Smooth muscle cell (in vitro differentiated cells): Measurements from ENCODE around the gene NRXN3. TPM values are rescaled to one million over a fixed set of nuclear protein-coding genes. Genes with fewer than 3 reads are reported as not detected.

Source experiments
- DNase-seq: peaks from one replicate; lab custom pipeline; 2025; ENCODE audit not compliant: unreplicated experiment; lab: John Stamatoyannopoulos, UW
- H2AFZ ChIP-seq: fragments of 200-600 bp; sonication (generic); 2 replicates; pipeline ENCODE4 v1.6.0; 2016; ENCODE audit warnings: antibody characterized with exemption, low read depth, mild to moderate bottlenecking
- H3F3A ChIP-seq: fragments of 200-600 bp; sonication (generic); 2 replicates; pipeline ENCODE4 v1.6.0; 2017; ENCODE audit warnings: antibody characterized with exemption, low read depth
- H3K27ac ChIP-seq: fragments of 200-600 bp; sonication (generic); 2 replicates; pipeline ENCODE4 v1.5.1; 2016; ENCODE audit warnings: low read depth, mild to moderate bottlenecking
- H3K27me3 ChIP-seq: fragments of 200-600 bp; sonication (generic); 2 replicates; pipeline ENCODE4 v1.6.1; 2016; ENCODE audit warnings: low read depth, mild to moderate bottlenecking
- H3K36me3 ChIP-seq: fragments of 200-600 bp; sonication (generic); 2 replicates; pipeline ENCODE4 v1.5.1; 2016; ENCODE audit warnings: low read depth
- H3K4me1 ChIP-seq: fragments of 200-600 bp; sonication (generic); 2 replicates; pipeline ENCODE4 v1.5.1; 2016; ENCODE audit warnings: low read depth
- H3K4me2 ChIP-seq: fragments of 200-600 bp; sonication (generic); 2 replicates; pipeline ENCODE4 v1.6.0; 2016; ENCODE audit warnings: mild to moderate bottlenecking
- H3K4me3 ChIP-seq: fragments of 200-600 bp; sonication (generic); 2 replicates; pipeline ENCODE4 v1.5.1; 2016; ENCODE audit warnings: mild to moderate bottlenecking
- H3K79me2 ChIP-seq: fragments of 200-600 bp; sonication (generic); 2 replicates; pipeline ENCODE4 v1.6.0; 2016; ENCODE audit warnings: low read depth, mild to moderate bottlenecking
- H3K9ac ChIP-seq: fragments of 200-600 bp; sonication (generic); 2 replicates; pipeline ENCODE4 v1.6.0; 2016; ENCODE audit warnings: low read depth
- H3K9me3 ChIP-seq: fragments of 200-600 bp; sonication (generic); replicated peaks from 2 replicates; pipeline ENCODE4 v1.5.1; 2016; ENCODE audit warnings: low read depth
- H4K20me1 ChIP-seq: fragments of 200-600 bp; sonication (generic); 2 replicates; pipeline ENCODE4 v1.6.0; 2016; ENCODE audit warnings: low read depth
- WGBS: methylation state at CpG from one replicate; pipeline ENCODE4 v1.1.7; 2016; ENCODE audit warnings: low lambda C conversion rate; 5-methylcytosine and 5-hydroxymethylcytosine counted together
- polyA plus RNA-seq: library from polyadenylated mRNA; unstranded; fragments of >200 nt; fragmentation: Nextera tagmentation; extraction: Ambion mirVana; gene quantifications from 2 replicates; pipeline ENCODE4 v1.2.1, GENCODE V29; 2016
- total RNA-seq: library from RNA; depleted of rRNA; stranded (reverse); fragments of >200 nt; gene quantifications from 2 replicates; pipeline ENCODE4 v1.2.3, GENCODE V29; 2014
- TF ChIP-seq, protein P1 (sequence below): fragments of 200-600 bp; sonication (generic); IDR thresholded peaks from 2 replicates; pipeline ENCODE4 v1.5.1; 2017; ENCODE audit warnings: borderline replicate concordance, mild to moderate bottlenecking, antibody characterized with exemption; ENCODE audit not compliant: insufficient read depth, poor library complexity, severe bottlenecking

The NRXN3 gene
- total and polyA plus RNA-seq, 2 experiments from 2014 or later: 1.2 to 7.0 TPM

DNA sequence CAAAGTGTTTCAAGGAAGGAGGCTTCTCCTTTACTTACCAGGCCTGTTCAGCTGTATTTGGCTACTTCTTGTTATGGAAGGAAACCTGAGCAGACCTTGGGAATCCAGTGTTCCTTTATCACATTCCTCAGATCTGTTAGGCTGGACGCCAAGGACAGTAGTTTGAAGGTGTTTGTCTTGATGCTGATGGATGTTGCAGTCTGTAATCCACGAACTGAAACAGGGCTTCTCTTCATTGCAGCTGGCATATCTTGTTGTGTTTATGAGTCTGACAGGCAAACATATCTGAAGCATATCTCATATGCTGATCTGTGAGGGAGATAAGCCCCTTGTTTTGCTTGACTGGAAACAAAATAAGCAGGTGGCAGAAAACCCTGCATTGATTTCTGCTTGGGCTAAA lies 904.3 kb downstream of the NRXN3 start:
- no peaks in the 10 kb centered on the region for H3K36me3 ChIP-seq
- H2AFZ ChIP-seq: no peak overlapping the region
- H3K4me3 ChIP-seq: no peak overlapping the region
- no peaks in the 10 kb centered on the region for H3K79me2 ChIP-seq
- DNase-seq: no peak
- no peak overlapping the region for H3K9ac ChIP-seq
- no peaks in the 10 kb centered on the region for H3K4me1 ChIP-seq
- no peaks in the 10 kb centered on the region for H3K9me3 ChIP-seq
- no peak overlapping the region for H3K4me2 ChIP-seq
- H3K27me3 ChIP-seq: no peaks in the 10 kb centered on the region
- TF ChIP-seq, protein P1, sequence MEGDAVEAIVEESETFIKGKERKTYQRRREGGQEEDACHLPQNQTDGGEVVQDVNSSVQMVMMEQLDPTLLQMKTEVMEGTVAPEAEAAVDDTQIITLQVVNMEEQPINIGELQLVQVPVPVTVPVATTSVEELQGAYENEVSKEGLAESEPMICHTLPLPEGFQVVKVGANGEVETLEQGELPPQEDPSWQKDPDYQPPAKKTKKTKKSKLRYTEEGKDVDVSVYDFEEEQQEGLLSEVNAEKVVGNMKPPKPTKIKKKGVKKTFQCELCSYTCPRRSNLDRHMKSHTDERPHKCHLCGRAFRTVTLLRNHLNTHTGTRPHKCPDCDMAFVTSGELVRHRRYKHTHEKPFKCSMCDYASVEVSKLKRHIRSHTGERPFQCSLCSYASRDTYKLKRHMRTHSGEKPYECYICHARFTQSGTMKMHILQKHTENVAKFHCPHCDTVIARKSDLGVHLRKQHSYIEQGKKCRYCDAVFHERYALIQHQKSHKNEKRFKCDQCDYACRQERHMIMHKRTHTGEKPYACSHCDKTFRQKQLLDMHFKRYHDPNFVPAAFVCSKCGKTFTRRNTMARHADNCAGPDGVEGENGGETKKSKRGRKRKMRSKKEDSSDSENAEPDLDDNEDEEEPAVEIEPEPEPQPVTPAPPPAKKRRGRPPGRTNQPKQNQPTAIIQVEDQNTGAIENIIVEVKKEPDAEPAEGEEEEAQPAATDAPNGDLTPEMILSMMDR: no peak
- H4K20me1 ChIP-seq: no peaks in the 10 kb centered on the region
- H3F3A ChIP-seq: no peaks in the 10 kb centered on the region
- H3K27ac ChIP-seq: no peak overlapping the region
- 58% methylated on average over 2 of the region's 2 CpGs for WGBS

DNA sequence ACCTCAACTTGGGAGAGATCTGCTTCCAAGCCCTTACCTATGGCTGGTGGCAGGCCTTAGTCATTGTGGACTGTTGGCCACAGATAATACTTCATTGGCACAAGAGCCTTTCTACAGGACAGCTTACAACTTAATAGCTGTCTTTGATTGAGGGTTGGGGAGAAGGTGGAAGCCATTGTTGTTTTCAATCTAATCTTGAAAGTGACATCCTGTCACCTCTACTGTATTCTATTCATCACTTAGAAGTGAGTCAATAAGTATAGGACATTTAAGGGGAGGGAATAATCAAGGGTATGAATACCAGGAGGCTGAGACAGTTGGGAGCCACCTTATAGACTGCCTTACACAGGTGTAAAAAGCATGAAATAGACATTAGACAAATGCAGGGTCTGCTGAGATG lies 906.3 kb downstream of the NRXN3 start:
- TF ChIP-seq, protein P1: no peak
- Histone ChIP-seq H3K4me2 (no peak overlapping the region), H3K9me3 (no peaks in the 10 kb centered on the region), H3K4me1 (no peaks in the 10 kb centered on the region), H3K79me2 (no peaks in the 10 kb centered on the region), H3K27me3 (no peaks in the 10 kb centered on the region), H3K4me3 (no peak overlapping the region), H2AFZ (no peak overlapping the region), H3K36me3 (no peaks in the 10 kb centered on the region), H4K20me1 (no peaks in the 10 kb centered on the region), H3K27ac (no peak overlapping the region), H3K9ac (no peak overlapping the region), H3F3A (no peaks in the 10 kb centered on the region)
- DNase-seq: no peak

DNA sequence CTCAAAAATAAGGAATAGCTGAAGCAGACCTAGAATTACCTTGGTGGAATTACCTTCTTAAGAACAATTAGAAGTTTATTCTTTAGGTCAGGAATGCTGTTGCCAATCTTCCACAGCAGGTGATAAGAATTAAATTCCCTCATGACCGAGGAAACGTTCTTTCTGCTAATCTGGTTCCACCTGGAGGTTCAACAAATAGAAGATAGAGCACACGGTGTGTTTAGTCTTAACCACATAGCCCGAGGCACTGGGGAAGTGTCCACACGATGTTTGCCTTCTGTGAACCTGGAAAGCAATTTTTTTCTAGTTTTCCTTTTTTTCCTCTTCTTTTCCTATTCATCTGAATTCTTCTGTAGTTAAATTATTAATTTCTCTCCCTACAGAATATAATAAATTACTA lies 906.9 kb downstream of the NRXN3 start:
- TF ChIP-seq, protein P1: no peak
- no peaks in the 10 kb centered on the region for H3F3A ChIP-seq
- 72% methylated on average over 5 of the region's 5 CpGs for WGBS
- no peak overlapping the region for H3K4me2 ChIP-seq
- H4K20me1 ChIP-seq: no peaks in the 10 kb centered on the region
- no peaks in the 10 kb centered on the region for H3K9me3 ChIP-seq
- no peak overlapping the region for H3K9ac ChIP-seq
- no peak overlapping the region for H3K27ac ChIP-seq
- no peak for DNase-seq
- H3K4me1 ChIP-seq: no peaks in the 10 kb centered on the region
- no peaks in the 10 kb centered on the region for H3K36me3 ChIP-seq
- H2AFZ ChIP-seq: no peak overlapping the region
- no peaks in the 10 kb centered on the region for H3K79me2 ChIP-seq
- no peaks in the 10 kb centered on the region for H3K27me3 ChIP-seq
- H3K4me3 ChIP-seq: no peak overlapping the region

DNA sequence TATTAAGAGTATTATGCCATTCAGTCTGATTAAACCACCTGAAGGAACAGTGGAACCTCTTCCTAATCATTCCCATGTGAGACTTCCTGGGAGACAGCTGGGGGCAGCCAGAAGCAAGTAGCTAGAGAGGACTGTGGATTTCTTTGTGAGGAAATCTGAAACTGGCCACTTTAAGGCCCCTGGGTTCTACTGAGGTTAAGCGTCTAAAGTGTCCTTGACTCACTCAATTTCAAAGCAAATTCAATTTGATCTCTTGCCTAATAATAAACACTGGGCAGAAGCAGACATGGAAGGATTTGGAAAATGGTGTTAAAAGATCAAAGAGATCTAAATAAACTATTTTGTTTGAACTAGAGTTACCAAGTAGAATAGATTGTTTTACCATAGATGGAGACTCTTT lies 909.9 kb downstream of the NRXN3 start:
- WGBS: 71% methylated on average over 1 of the region's 1 CpG
- no peaks in the 10 kb centered on the region for H3K36me3 ChIP-seq
- no peaks in the 10 kb centered on the region for H3K4me1 ChIP-seq
- no peaks in the 10 kb centered on the region for H3K79me2 ChIP-seq
- H3K27ac ChIP-seq: no peak overlapping the region
- H3K4me3 ChIP-seq: no peak overlapping the region
- H3K9me3 ChIP-seq: no peaks in the 10 kb centered on the region
- no peaks in the 10 kb centered on the region for H4K20me1 ChIP-seq
- H3K9ac ChIP-seq: no peak overlapping the region
- H3K4me2 ChIP-seq: no peak overlapping the region
- TF ChIP-seq, protein P1: no peak
- DNase-seq: no peak
- no peaks in the 10 kb centered on the region for H3F3A ChIP-seq
- H3K27me3 ChIP-seq: no peaks in the 10 kb centered on the region
- no peak overlapping the region for H2AFZ ChIP-seq
